Activated CD8-positive, alpha-beta T cell treated with anti-CD3 and anti-CD28 coated beads for 36 hours (primary cell): ENCODE results near the gene CYB5RL. TPM values are rescaled to one million over a fixed set of nuclear protein-coding genes. Genes with fewer than 3 reads are reported as not detected.

Experiments used
- ATAC-seq: fragments of 200-7000 bp; cut with Tn5 transposase; one replicate; pipeline ENCODE4 v1.10.0; 2021; ENCODE audit warnings: mild to moderate bottlenecking, moderate library complexity
- CTCF ChIA-PET: fragments of 350-600 bp; sonication (Branson Sonifier 250); formaldehyde crosslinking; loops from one replicate; lab custom pipeline; 2021; ENCODE audit warnings: antibody characterized with exemption; lab: Charles Lee
- POLR2A ChIA-PET: fragments of 350-600 bp; sonication (Branson Sonifier 250); formaldehyde crosslinking; loops from one replicate; lab custom pipeline; 2021; ENCODE audit warnings: antibody characterized with exemption; lab: Charles Lee
- DNase-seq: peaks from one replicate; pipeline ENCODE4 v3.0.0-alpha.2; 2020
- H3K27ac Mint-ChIP-seq: one replicate; pipeline ENCODE4 v1.8.0; 2021; ENCODE audit warnings: mild to moderate bottlenecking, mixed read lengths
- H3K27me3 Mint-ChIP-seq: one replicate; pipeline ENCODE4 v1.8.0; 2021; ENCODE audit warnings: mixed read lengths
- H3K36me3 Mint-ChIP-seq: one replicate; pipeline ENCODE4 v1.8.0; 2021; ENCODE audit warnings: low read depth, mixed read lengths
- H3K4me1 Mint-ChIP-seq: one replicate; pipeline ENCODE4 v1.8.0; 2021; ENCODE audit warnings: low read depth, mixed read lengths
- H3K4me3 Mint-ChIP-seq: one replicate; pipeline ENCODE4 v1.8.0; 2021; ENCODE audit warnings: mild to moderate bottlenecking, moderate library complexity, mixed read lengths
- H3K9me3 Mint-ChIP-seq: one replicate; pipeline ENCODE4 v1.8.0; 2021; ENCODE audit warnings: mixed read lengths
- CTCF ChIP-seq: fragments of 200-600 bp; IDR thresholded peaks from one replicate; pipeline ENCODE4 v1.8.0; 2022; ENCODE audit warnings: antibody characterized with exemption, mild to moderate bottlenecking
- intact Hi-C: fragments of 100-400 bp; cut with micrococcal nuclease; formaldehyde crosslinking; loops from one replicate; pipeline ENCODE4 v1.10.0; 2022
- total RNA-seq, 2 experiments: library from RNA; stranded (reverse); gene quantifications; one replicate each; pipeline ENCODE4 v1.2.3, GENCODE V29; 2021

Gene CYB5RL
- total RNA-seq, 2 experiments from 2014 or later: 11.4 to 12.6 TPM

DNA sequence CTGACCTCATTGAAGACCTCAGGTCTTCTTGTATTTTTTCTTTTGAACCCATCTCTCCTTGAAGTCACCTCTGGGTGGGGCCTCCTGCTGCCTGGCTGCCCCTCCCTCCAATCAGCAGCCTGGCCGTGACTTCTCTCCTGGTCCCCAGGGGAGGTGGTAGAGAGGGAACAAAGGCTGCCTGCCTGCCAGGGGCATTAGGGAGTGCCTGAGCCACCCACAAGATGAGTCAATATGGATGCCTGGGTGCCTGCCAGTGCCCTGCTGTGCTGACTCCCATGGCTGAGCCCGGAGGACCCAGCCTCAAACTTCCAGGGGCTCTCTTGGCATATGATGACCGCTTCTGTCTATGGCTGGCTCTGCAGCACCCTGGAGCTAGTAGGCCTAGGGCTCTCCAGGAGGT, 41.8 kb downstream of the CYB5RL start:
- no peak for DNase-seq
- Mint-ChIP-seq H3K4me1 (no peaks in the 10 kb centered on the region), H3K9me3 (no peaks in the 10 kb centered on the region), H3K36me3 (no peaks in the 10 kb centered on the region), H3K27ac (no peak overlapping the region), H3K27me3 (no peaks in the 10 kb centered on the region), H3K4me3 (no peak overlapping the region)
- ChIA-PET CTCF (no interaction called here), POLR2A (no interaction called here)
- intact Hi-C loops: no loop called here
- TF ChIP-seq CTCF: no peak
- ATAC-seq: no peak

- intact Hi-C loops: no loop called here
- no peak overlapping the region for H3K4me3 Mint-ChIP-seq
- no peak overlapping the region for H3K27ac Mint-ChIP-seq
- POLR2A ChIA-PET: no interaction called here
- H3K9me3 Mint-ChIP-seq: no peaks in the 10 kb centered on the region
- no peaks in the 10 kb centered on the region for H3K4me1 Mint-ChIP-seq
- DNase-seq (no peak), ATAC-seq (no peak)
- CTCF ChIA-PET: no interaction called here
- H3K27me3 Mint-ChIP-seq: no peaks in the 10 kb centered on the region
- TF ChIP-seq CTCF: no peak
- no peaks in the 10 kb centered on the region for H3K36me3 Mint-ChIP-seq
Observed at GRCh38 chr1:54157401-54157800, 42.4 kb downstream of the CYB5RL start.

- no peak for ATAC-seq
- CTCF ChIA-PET: no interaction called here
- H3K36me3 Mint-ChIP-seq: no peaks in the 10 kb centered on the region
Observed at GRCh38 chr1:54156986-54157385, 42.8 kb downstream of the CYB5RL start.

GRCh38 chr1:54156201-54156600, 43.6 kb downstream of the CYB5RL start:
- no peaks in the 10 kb centered on the region for H3K27me3 Mint-ChIP-seq
- H3K27ac Mint-ChIP-seq: no peak overlapping the region
- DNase-seq: no peak
- H3K9me3 Mint-ChIP-seq: no peaks in the 10 kb centered on the region
- no peaks in the 10 kb centered on the region for H3K36me3 Mint-ChIP-seq
- CTCF ChIA-PET: interaction anchor here (1.4 kb wide), 1 partner anchor 19 kb away, joined by 3 read pairs; no protein-coding TSS in a partner anchor
- no peak for ATAC-seq
- POLR2A ChIA-PET: no interaction called here
- intact Hi-C loops: no loop called here
- no peak overlapping the region for H3K4me3 Mint-ChIP-seq
- no peaks in the 10 kb centered on the region for H3K4me1 Mint-ChIP-seq
- no peak for TF ChIP-seq CTCF

More at GRCh38 chr1:54156986-54157385, 42.8 kb downstream of the CYB5RL start:
- Mint-ChIP-seq H3K27me3 (no peaks in the 10 kb centered on the region), H3K4me1 (no peaks in the 10 kb centered on the region), H3K9me3 (no peaks in the 10 kb centered on the region), H3K4me3 (no peak overlapping the region), H3K27ac (no peak overlapping the region)
- DNase-seq: no peak
- intact Hi-C loops: no loop called here
- TF ChIP-seq CTCF: no peak
- POLR2A ChIA-PET: no interaction called here

GRCh38 chr1:54153535-54154439, 46.0 kb downstream of the CYB5RL start:
- no peak for DNase-seq
- Mint-ChIP-seq H3K9me3 (no peaks in the 10 kb centered on the region), H3K4me3 (no peak overlapping the region), H3K27ac (no peak overlapping the region), H3K27me3 (no peaks in the 10 kb centered on the region), H3K4me1 (no peaks in the 10 kb centered on the region), H3K36me3 (no peaks in the 10 kb centered on the region)
- ATAC-seq: no peak
- intact Hi-C loops: no loop called here
- CTCF ChIA-PET: no interaction called here
- POLR2A ChIA-PET: no interaction called here
- no peak for TF ChIP-seq CTCF
